GM12873 (cell line): ENCODE results near the gene CNST.

Experiments
- TF ChIP-seq, protein P1 (sequence below): IDR thresholded peaks from 2 replicates; pipeline ENCODE4 v1.5.1; 2012; ENCODE audit warnings: low read depth, mild to moderate bottlenecking, moderate library complexity, low read length, control low read depth; ENCODE audit not compliant: insufficient read depth; ENCODE audit errors: missing control alignments

Gene CNST

DNA sequence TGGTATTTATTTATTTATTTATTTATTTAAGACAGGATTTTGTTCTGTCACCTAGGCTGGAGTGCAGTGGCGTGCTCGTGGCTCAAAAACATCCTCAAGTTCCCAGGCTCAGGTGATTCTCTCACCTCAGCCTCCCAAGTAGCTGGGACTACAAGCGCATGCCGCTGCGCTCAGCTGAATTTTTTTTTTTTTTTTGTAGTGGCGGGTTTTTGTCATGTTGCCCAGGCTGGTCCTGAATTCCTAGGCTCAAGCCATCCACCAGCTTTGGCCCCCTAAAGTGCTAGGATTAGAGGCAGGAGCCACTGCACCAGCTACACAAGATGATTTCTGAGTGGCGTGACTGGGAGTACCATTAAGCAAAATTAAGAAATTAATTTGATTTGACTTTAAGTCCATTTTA lies 31.7 kb downstream of the CNST start:
- TF ChIP-seq, protein P1, sequence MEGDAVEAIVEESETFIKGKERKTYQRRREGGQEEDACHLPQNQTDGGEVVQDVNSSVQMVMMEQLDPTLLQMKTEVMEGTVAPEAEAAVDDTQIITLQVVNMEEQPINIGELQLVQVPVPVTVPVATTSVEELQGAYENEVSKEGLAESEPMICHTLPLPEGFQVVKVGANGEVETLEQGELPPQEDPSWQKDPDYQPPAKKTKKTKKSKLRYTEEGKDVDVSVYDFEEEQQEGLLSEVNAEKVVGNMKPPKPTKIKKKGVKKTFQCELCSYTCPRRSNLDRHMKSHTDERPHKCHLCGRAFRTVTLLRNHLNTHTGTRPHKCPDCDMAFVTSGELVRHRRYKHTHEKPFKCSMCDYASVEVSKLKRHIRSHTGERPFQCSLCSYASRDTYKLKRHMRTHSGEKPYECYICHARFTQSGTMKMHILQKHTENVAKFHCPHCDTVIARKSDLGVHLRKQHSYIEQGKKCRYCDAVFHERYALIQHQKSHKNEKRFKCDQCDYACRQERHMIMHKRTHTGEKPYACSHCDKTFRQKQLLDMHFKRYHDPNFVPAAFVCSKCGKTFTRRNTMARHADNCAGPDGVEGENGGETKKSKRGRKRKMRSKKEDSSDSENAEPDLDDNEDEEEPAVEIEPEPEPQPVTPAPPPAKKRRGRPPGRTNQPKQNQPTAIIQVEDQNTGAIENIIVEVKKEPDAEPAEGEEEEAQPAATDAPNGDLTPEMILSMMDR = no peak

DNA sequence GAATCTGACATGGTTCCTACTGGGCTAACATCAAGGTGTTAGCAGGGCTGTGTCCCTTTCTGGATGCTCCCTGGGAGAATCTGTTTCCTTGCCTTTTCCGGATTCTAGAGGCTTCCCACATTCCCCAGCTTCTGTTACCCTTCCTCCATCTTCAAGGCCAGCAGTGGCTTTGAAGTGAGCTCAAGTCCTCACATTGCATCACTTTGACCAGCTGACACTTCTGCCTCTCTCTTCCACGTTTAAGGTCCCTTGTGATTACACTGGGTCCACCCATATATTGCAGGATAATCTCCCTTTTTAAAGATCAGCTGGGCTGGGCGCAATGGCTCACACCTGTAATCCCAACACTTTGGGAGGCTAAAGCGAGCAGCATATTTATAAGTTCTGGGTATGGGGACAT lies 33.1 kb downstream of the CNST start:
- TF ChIP-seq, protein P1 = no peak

DNA sequence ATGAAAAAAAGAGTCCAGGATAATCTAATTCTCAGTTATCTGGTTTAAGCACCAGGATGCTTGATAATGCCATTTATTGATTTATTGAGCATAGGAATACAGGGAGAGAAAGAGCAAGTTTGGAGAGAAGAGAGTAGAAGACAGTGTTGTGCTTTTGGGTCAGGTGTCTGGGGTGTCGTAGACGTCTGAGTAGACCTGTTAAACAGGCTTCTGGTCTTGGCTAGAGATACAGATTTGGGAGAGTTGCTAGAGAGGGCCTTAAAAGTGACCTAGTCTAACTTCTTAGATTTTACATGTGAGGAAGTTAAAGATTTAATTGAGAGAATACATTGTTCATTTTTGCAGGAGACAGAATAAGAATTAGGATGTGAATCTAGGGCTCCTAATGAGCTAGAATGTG lies 34.3 kb downstream of the CNST start:
- TF ChIP-seq, protein P1 = no peak

DNA sequence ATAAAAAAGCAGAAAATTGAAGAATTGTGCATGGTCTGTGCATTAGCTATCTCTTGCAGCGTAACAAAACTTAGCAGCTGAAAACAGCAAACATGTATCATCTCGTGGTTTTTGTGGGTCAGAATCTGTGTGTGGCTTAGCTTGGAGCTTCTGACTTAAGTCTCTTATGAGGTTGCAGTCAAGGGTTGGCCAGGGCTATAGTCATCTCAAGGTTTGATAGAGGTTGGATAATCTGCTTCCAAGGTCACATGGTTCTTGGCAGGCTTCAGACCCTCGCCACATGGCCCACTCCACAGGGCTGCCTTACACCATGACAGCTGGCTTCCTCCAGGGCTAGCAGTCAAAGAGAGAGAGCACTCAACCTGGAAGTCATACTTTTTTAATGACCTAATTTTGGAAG lies 35.9 kb downstream of the CNST start:
- TF ChIP-seq, protein P1 = no peak

DNA sequence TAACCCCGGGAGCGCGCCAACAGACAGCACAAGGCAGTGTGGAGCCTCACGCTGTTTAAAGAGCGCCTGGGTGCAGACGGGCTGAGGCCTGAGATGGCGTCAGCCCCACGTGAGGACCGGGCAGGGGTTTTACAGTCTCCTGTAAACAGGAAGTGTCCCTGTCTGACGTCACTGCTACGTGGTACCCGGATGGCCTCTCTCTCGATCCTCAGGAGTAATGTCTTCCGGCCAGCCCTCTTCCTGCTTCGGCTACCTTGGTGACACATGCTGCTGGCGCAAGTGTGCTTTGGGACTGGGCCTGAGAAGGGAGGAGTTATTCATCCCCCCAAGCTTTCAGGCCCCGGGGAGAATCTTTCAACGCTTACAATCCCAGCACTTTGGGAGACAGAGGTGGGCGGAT lies 41.2 kb downstream of the CNST start:
- TF ChIP-seq, protein P1 = no peak

DNA sequence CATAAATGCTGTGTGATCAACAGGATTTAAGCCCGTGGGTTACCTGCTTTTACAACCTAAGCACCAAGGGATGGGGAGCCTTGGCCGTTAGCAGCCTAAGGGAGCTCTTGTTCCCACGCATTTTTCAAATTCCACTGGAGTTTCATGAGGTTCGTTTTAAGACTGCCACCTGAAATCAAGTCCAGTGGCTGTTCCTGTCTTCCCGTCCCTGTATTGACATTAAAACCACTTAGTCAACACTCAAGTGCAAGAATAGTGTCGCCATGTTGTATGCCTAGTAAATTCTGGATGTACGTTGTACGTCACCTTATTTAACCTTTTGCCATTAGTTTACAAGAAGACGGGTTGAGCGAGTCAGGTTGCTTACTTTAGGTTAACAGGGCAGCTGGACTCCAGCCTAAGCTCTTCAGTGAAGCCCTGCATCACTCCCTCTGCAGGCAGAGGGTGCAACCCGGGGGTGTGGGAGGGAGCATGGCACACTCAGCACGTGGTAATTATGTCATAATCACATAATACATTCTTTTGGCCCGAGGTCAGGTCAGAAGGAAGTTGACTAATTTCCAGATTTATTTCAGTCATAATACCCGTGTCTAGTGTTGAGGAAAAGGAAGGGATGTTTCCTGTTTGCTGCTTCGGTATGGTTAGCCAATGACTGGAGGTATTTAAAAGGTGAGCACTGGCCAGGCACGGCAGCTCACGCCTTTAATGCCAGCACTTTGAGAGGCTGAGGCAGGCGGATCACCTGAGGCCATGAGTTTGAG lies 42.5 kb downstream of the CNST start:
- TF ChIP-seq, protein P1 = no peak

DNA sequence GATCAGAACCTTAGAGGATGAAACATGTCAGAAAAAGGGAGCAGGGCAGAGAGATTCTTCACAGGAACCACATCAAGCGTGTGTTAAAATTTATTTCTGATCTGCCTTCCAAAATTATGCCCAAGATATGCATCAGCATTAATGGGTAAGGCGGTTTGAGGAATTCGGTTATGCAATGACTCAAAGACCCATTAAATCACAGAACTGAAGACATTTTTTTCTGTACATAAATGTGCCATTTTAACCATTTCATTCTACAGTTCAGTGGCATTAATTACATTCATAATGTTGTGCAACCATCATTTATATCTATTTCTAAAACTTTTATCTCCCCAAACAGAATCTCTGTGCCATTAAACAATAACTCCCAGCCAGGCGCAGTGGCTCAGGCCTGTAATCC lies 43.4 kb downstream of the CNST start:
- TF ChIP-seq, protein P1 = no peak
